WTC11 (cell line): Measurements from ENCODE around the gene ZNF77. TPM values are rescaled to one million over a fixed set of nuclear protein-coding genes. Genes with fewer than 3 reads are reported as not detected.
"Not testable (repeated sequence)": the region's sequence is repeated elsewhere in the genome, so short reads cannot be mapped to it uniquely, and the experiment has no call there.

ENCODE experiments used
- ATAC-seq: fragments of 200-7000 bp; cut with Tn5 transposase; 2 replicates; pipeline ENCODE4 v1.10.0; 2021; ENCODE audit warnings: mild to moderate bottlenecking, moderate library complexity
- CTCF ChIA-PET: fragments of 300-600 bp; sonication (Branson Sonifier 250); formaldehyde crosslinking; loops from one replicate; lab custom pipeline; 2021; ENCODE audit warnings: antibody characterized with exemption; lab: Charles Lee
- POLR2A ChIA-PET: fragments of 350-600 bp; sonication (Branson Sonifier 250); formaldehyde crosslinking; loops from one replicate; lab custom pipeline; 2021; ENCODE audit warnings: antibody characterized with exemption; lab: Charles Lee
- DNase-seq: peaks from one replicate; pipeline ENCODE4 v3.0.0; 2021; ENCODE audit warnings: low spot score
- H3K27ac Mint-ChIP-seq: 2 replicates; pipeline ENCODE4 v1.8.0; 2021; ENCODE audit warnings: mixed read lengths
- H3K27me3 Mint-ChIP-seq: 2 replicates; pipeline ENCODE4 v1.8.0; 2021; ENCODE audit warnings: low read depth, mild to moderate bottlenecking, moderate library complexity, mixed read lengths
- H3K36me3 Mint-ChIP-seq: 2 replicates; pipeline ENCODE4 v1.8.0; 2021; ENCODE audit warnings: mixed read lengths
- H3K4me1 Mint-ChIP-seq: 2 replicates; pipeline ENCODE4 v1.8.0; 2022; ENCODE audit warnings: mixed read lengths
- H3K4me3 Mint-ChIP-seq: 2 replicates; pipeline ENCODE4 v1.8.0; 2021; ENCODE audit warnings: mild to moderate bottlenecking, moderate library complexity, mixed read lengths
- H3K9me3 Mint-ChIP-seq: 2 replicates; pipeline ENCODE4 v1.8.0; 2021; ENCODE audit warnings: mixed read lengths
- FOXK1 ChIP-seq: sonication (generic); formaldehyde crosslinking; IDR thresholded peaks from 2 replicates; pipeline ENCODE4 v1.8.0; 2022; ENCODE audit warnings: mild to moderate bottlenecking, moderate library complexity, missing genetic modification reagents
- IRF2 ChIP-seq: sonication (generic); formaldehyde crosslinking; IDR thresholded peaks from 2 replicates; pipeline ENCODE4 v1.8.0; 2022; ENCODE audit warnings: low read depth, missing genetic modification reagents, borderline replicate concordance
- JAZF1 ChIP-seq: fragments of 250-450 bp; sonication (Bioruptor Pico); IDR thresholded peaks from 2 replicates; pipeline ENCODE4 v1.9.0; 2021; ENCODE audit warnings: moderate library complexity, mild to moderate bottlenecking, inconsistent platforms
- MYBL2 ChIP-seq: sonication (generic); formaldehyde crosslinking; IDR thresholded peaks from 2 replicates; pipeline ENCODE4 v1.8.1; 2023; ENCODE audit warnings: mild to moderate bottlenecking, moderate library complexity, missing genetic modification reagents
- NR1H2 ChIP-seq: sonication (generic); formaldehyde crosslinking; IDR thresholded peaks from 2 replicates; pipeline ENCODE4 v1.9.0; 2021; ENCODE audit warnings: mild to moderate bottlenecking, moderate library complexity, missing genetic modification reagents
- NR3C1 ChIP-seq: sonication (generic); formaldehyde crosslinking; conservative IDR thresholded peaks from 2 replicates; pipeline ENCODE4 v1.8.1; 2023; ENCODE audit warnings: low read depth, mild to moderate bottlenecking, missing genetic modification reagents
- OVOL2 ChIP-seq: fragments of 250-450 bp; sonication (Bioruptor Pico); IDR thresholded peaks from 2 replicates; pipeline ENCODE4 v1.9.0; 2021; ENCODE audit warnings: mild to moderate bottlenecking, borderline replicate concordance
- SMAD4 ChIP-seq: sonication (generic); formaldehyde crosslinking; IDR thresholded peaks from 2 replicates; pipeline ENCODE4 v1.8.0; 2022; ENCODE audit warnings: mild to moderate bottlenecking, missing genetic modification reagents
- ZNF219 ChIP-seq: sonication (generic); formaldehyde crosslinking; IDR thresholded peaks from 2 replicates; pipeline ENCODE4 v1.8.0; 2023; ENCODE audit warnings: missing genetic modification reagents, mild to moderate bottlenecking, borderline replicate concordance
- ZNF396 ChIP-seq: fragments of 250-450 bp; sonication (Bioruptor Pico); IDR thresholded peaks from 2 replicates; pipeline ENCODE4 v1.8.0; 2021; ENCODE audit warnings: mild to moderate bottlenecking, moderate library complexity, borderline replicate concordance
- total RNA-seq: library from RNA; stranded (reverse); gene quantifications from 3 replicates; pipeline ENCODE4 v1.2.3, GENCODE V29; 2021
- TF ChIP-seq, protein P1 (sequence below): sonication (generic); formaldehyde crosslinking; IDR thresholded peaks from 2 replicates; pipeline ENCODE4 v1.8.0; 2022; ENCODE audit warnings: mild to moderate bottlenecking, missing genetic modification reagents
- TF ChIP-seq, protein P2 (sequence below): sonication (generic); formaldehyde crosslinking; IDR thresholded peaks from 2 replicates; pipeline ENCODE4 v1.8.0; 2022; ENCODE audit warnings: mild to moderate bottlenecking, missing genetic modification reagents
- TF ChIP-seq, protein P3 (sequence below): sonication (generic); formaldehyde crosslinking; IDR thresholded peaks from 2 replicates; pipeline ENCODE4 v1.8.0; 2022; ENCODE audit warnings: mild to moderate bottlenecking, missing genetic modification reagents
- TF ChIP-seq, protein P4 (sequence below): sonication (generic); formaldehyde crosslinking; IDR thresholded peaks from 2 replicates; pipeline ENCODE4 v1.8.1; 2022; ENCODE audit warnings: low read depth, missing genetic modification reagents, borderline replicate concordance
- TF ChIP-seq, protein P5 (sequence below): sonication (generic); formaldehyde crosslinking; IDR thresholded peaks from 2 replicates; pipeline ENCODE4 v1.8.1; 2023; ENCODE audit warnings: mild to moderate bottlenecking, missing genetic modification reagents, borderline replicate concordance
- TF ChIP-seq, protein P6 (sequence below): sonication (generic); formaldehyde crosslinking; IDR thresholded peaks from 2 replicates; pipeline ENCODE4 v1.8.1; 2022; ENCODE audit warnings: mild to moderate bottlenecking, moderate library complexity, missing genetic modification reagents
- TF ChIP-seq, protein P7 (sequence below): sonication (generic); formaldehyde crosslinking; IDR thresholded peaks from 2 replicates; pipeline ENCODE4 v1.8.1; 2023; ENCODE audit warnings: mild to moderate bottlenecking, missing genetic modification reagents, moderate library complexity

ZNF77 gene
- total RNA-seq, 1 experiment from 2014 or later = 4.7 TPM

DNA sequence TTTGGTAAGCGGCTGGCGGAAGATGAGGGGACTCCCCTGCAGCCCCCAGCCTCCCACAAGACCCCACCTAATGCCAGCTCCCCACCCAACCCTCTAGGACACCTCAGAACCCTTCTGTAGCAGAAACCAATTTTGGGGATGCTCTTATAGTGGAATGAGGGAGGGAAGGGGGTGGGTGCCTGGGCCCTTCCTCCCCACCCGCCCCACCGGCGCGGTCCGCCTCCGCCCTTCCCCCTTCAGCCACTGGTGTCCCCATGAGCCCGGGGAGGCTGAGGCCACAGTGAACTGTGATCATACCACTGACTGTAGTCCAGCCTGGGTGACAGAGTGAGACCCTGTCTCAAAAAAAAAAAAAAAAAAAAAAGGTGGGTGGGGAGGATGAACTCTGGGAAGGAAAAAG lies 48.8 kb upstream of the ZNF77 start (continued):
- TF ChIP-seq, protein P1, sequence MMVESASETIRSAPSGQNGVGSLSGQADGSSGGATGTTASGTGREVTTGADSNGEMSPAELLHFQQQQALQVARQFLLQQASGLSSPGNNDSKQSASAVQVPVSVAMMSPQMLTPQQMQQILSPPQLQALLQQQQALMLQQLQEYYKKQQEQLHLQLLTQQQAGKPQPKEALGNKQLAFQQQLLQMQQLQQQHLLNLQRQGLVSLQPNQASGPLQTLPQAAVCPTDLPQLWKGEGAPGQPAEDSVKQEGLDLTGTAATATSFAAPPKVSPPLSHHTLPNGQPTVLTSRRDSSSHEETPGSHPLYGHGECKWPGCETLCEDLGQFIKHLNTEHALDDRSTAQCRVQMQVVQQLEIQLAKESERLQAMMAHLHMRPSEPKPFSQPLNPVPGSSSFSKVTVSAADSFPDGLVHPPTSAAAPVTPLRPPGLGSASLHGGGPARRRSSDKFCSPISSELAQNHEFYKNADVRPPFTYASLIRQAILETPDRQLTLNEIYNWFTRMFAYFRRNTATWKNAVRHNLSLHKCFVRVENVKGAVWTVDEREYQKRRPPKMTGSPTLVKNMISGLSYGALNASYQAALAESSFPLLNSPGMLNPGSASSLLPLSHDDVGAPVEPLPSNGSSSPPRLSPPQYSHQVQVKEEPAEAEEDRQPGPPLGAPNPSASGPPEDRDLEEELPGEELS (CRISPR knock-in tag) = no peak
- no peak for TF ChIP-seq ZNF396 (CRISPR knock-in tag)
- TF ChIP-seq, protein P2, sequence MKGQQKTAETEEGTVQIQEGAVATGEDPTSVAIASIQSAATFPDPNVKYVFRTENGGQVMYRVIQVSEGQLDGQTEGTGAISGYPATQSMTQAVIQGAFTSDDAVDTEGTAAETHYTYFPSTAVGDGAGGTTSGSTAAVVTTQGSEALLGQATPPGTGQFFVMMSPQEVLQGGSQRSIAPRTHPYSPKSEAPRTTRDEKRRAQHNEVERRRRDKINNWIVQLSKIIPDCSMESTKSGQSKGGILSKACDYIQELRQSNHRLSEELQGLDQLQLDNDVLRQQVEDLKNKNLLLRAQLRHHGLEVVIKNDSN (CRISPR knock-in tag) = no peak
- TF ChIP-seq JAZF1 (CRISPR knock-in tag) = no peak
- TF ChIP-seq SMAD4 (CRISPR knock-in tag) = no peak
- no peak for TF ChIP-seq FOXK1
- TF ChIP-seq NR1H2 (CRISPR knock-in tag) = no peak
- no peak for TF ChIP-seq MYBL2 (CRISPR knock-in tag)
- TF ChIP-seq, protein P3, sequence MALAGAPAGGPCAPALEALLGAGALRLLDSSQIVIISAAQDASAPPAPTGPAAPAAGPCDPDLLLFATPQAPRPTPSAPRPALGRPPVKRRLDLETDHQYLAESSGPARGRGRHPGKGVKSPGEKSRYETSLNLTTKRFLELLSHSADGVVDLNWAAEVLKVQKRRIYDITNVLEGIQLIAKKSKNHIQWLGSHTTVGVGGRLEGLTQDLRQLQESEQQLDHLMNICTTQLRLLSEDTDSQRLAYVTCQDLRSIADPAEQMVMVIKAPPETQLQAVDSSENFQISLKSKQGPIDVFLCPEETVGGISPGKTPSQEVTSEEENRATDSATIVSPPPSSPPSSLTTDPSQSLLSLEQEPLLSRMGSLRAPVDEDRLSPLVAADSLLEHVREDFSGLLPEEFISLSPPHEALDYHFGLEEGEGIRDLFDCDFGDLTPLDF (CRISPR knock-in tag) = no peak
- TF ChIP-seq, protein P4, sequence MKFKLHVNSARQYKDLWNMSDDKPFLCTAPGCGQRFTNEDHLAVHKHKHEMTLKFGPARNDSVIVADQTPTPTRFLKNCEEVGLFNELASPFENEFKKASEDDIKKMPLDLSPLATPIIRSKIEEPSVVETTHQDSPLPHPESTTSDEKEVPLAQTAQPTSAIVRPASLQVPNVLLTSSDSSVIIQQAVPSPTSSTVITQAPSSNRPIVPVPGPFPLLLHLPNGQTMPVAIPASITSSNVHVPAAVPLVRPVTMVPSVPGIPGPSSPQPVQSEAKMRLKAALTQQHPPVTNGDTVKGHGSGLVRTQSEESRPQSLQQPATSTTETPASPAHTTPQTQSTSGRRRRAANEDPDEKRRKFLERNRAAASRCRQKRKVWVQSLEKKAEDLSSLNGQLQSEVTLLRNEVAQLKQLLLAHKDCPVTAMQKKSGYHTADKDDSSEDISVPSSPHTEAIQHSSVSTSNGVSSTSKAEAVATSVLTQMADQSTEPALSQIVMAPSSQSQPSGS = no peak

DNA sequence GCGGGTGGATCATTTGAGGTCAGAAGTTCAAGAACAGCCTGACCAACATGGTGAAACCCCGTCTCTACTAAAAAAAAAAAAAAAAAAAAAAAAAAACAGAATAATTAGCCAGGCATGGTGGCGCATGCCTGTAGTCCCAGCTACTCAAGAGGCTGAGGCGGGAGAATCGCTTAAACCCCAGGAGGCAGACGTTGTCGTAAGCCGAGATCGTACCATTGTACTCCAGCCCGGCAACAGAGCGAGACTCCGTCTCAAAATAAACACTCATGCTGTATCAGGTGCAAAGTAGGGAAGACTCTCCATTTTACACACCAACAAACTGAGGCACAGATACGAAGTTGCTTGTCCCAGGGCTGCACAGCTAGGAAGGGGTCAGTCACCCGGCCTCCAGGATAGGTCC lies 48.2 kb upstream of the ZNF77 start:
- H3K4me1 Mint-ChIP-seq = peaks cover 2% of the 10 kb centered on the region; the same call in 1 of the 2 replicates
- CTCF ChIA-PET = interaction anchor here (0.6 to 1.0 kb wide), 2 partner anchors 49 to 477 kb away, joined by 3 to 4 read pairs; no protein-coding TSS in a partner anchor
- POLR2A ChIA-PET = no interaction called here
- ATAC-seq (no peak; the same call in 1 of the 2 replicates), DNase-seq (no peak)
- H3K36me3 Mint-ChIP-seq = no peaks in the 10 kb centered on the region
- TF ChIP-seq OVOL2 (CRISPR knock-in tag) = no peak
- no peak for TF ChIP-seq IRF2 (CRISPR knock-in tag)
- H3K4me3 Mint-ChIP-seq = no peak overlapping the region
- H3K27ac Mint-ChIP-seq = no peak overlapping the region
- H3K9me3 Mint-ChIP-seq = no peaks in the 10 kb centered on the region
- no peaks in the 10 kb centered on the region for H3K27me3 Mint-ChIP-seq

DNA sequence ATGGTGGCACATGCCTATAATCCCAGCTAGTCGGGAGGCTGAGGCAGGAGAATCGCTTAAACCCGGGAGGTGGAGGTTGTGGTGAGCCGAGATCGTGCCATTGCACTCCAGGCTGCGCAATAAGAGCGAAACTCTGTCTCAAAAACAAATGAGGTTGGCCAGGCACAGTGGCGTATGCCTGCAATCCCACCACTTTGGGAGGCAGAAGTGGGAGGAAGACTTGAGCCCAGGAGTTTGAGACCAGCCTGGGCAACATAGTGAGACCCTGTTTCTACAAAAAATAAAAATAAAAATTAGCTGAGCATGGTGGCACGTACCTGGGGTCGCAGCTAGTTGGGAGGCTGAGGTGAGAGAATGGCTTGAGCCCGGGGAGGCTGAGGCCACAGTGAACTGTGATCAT lies 47.6 kb upstream of the ZNF77 start:
- POLR2A ChIA-PET, H3K36me3 Mint-ChIP-seq, H3K4me3 Mint-ChIP-seq, ATAC-seq, H3K4me1 Mint-ChIP-seq, H3K9me3 Mint-ChIP-seq, H3K27me3 Mint-ChIP-seq, DNase-seq, H3K27ac Mint-ChIP-seq: not testable (repeated sequence)
- CTCF ChIA-PET = interaction anchor here (1.0 kb wide), 1 partner anchor 50 kb away, joined by 3 read pairs; no protein-coding TSS in a partner anchor

DNA sequence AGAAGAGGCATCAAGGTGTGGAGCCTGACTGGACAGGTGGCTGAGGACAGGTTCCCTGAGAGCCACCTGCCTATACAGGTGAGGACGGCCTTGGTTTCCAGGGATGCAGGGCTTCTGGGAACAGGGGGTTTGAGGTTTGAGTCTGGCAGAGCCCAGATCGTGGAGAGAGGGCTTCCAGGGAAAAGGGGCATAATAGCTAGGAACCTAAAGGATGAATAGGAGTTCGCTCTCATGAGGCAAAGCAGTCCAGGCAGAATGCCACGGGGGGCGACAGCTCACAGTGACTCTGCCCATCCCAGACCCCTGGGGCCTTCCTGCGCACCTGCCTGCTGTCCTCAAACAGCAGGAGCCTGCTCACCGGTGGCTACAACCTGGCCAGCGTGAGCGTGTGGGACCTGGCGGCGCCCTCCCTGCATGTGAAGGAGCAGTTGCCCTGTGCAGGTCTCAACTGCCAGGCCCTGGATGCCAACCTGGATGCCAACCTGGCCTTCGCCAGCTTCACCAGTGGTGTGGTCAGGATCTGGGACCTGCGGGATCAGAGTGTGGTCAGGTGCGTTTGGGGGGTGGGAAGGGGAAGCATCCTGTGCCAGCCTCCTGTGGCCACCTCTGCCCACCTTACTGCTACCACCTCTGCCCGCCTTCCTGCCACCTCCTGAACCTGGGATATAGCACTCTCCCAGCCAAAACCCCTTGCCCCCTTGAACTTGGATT lies 44.6 kb upstream of the ZNF77 start:
- Mint-ChIP-seq H3K36me3 (no peaks in the 10 kb centered on the region), H3K4me1 (peaks cover 17% of the 10 kb centered on the region), H3K9me3 (no peaks in the 10 kb centered on the region), H3K27me3 (peaks cover 12% of the 10 kb centered on the region; the same call in 1 of the 2 replicates), H3K27ac (no peak overlapping the region), H3K4me3 (no peak overlapping the region)
- CTCF ChIA-PET = no interaction called here
- DNase-seq = no peak
- ATAC-seq = no peak
- POLR2A ChIA-PET = no interaction called here
- TF ChIP-seq, protein P5, sequence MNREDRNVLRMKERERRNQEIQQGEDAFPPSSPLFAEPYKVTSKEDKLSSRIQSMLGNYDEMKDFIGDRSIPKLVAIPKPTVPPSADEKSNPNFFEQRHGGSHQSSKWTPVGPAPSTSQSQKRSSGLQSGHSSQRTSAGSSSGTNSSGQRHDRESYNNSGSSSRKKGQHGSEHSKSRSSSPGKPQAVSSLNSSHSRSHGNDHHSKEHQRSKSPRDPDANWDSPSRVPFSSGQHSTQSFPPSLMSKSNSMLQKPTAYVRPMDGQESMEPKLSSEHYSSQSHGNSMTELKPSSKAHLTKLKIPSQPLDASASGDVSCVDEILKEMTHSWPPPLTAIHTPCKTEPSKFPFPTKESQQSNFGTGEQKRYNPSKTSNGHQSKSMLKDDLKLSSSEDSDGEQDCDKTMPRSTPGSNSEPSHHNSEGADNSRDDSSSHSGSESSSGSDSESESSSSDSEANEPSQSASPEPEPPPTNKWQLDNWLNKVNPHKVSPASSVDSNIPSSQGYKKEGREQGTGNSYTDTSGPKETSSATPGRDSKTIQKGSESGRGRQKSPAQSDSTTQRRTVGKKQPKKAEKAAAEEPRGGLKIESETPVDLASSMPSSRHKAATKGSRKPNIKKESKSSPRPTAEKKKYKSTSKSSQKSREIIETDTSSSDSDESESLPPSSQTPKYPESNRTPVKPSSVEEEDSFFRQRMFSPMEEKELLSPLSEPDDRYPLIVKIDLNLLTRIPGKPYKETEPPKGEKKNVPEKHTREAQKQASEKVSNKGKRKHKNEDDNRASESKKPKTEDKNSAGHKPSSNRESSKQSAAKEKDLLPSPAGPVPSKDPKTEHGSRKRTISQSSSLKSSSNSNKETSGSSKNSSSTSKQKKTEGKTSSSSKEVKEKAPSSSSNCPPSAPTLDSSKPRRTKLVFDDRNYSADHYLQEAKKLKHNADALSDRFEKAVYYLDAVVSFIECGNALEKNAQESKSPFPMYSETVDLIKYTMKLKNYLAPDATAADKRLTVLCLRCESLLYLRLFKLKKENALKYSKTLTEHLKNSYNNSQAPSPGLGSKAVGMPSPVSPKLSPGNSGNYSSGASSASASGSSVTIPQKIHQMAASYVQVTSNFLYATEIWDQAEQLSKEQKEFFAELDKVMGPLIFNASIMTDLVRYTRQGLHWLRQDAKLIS = no peak
- TF ChIP-seq NR3C1 (no peak), ZNF219 (CRISPR knock-in tag) (no peak)
- TF ChIP-seq, protein P6, sequence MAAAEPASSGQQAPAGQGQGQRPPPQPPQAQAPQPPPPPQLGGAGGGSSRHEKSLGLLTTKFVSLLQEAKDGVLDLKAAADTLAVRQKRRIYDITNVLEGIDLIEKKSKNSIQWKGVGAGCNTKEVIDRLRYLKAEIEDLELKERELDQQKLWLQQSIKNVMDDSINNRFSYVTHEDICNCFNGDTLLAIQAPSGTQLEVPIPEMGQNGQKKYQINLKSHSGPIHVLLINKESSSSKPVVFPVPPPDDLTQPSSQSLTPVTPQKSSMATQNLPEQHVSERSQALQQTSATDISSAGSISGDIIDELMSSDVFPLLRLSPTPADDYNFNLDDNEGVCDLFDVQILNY (CRISPR knock-in tag) = no peak
- TF ChIP-seq, protein P7, sequence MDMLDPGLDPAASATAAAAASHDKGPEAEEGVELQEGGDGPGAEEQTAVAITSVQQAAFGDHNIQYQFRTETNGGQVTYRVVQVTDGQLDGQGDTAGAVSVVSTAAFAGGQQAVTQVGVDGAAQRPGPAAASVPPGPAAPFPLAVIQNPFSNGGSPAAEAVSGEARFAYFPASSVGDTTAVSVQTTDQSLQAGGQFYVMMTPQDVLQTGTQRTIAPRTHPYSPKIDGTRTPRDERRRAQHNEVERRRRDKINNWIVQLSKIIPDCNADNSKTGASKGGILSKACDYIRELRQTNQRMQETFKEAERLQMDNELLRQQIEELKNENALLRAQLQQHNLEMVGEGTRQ = no peak
